Measurements from ENCODE around the gene MCM6.

- TF ChIP-seq CTCF (IDR thresholded peaks at IDR 0.05) = no peak
- no peak for TF ChIP-seq POLR2AphosphoS5 (IDR thresholded peaks at IDR 0.05)
- TF ChIP-seq EP300 (IDR thresholded peaks at IDR 0.05) = no peak
Observed at GRCh38 chr2:135826544-135826943, 49.7 kb downstream of the MCM6 start.

Data from sigmoid colon (tissue), 4 donors.